ENCODE measurements around the gene TBKBP1.

GRCh38 chr17:47704736-47705135, 10.8 kb downstream of the TBKBP1 start:
- TF ChIP-seq CTCF (IDR thresholded peaks at IDR 0.05; ENCODE audit: extremely low read depth in 1 of 2, insufficient read depth in 1 of 2, low read depth in 1 of 2, low read length in 2 of 2), result no peak
- TF ChIP-seq POLR2A (IDR thresholded peaks at IDR 0.05; ENCODE audit: low read depth, low read length), result no peak
- TF ChIP-seq EZH2 (IDR thresholded peaks at IDR 0.05; ENCODE audit: borderline replicate concordance, low read depth, low read length, severe bottlenecking), result no peak
- TF ChIP-seq POLR2AphosphoS5 (IDR thresholded peaks at IDR 0.05; ENCODE audit: insufficient read depth, low read depth, low read length), result no peak
